CD4-positive, alpha-beta T cell treated with Interleukin-21 for 1 hour (primary cell): Measurements from ENCODE around the gene ATP4B.
"Not testable (repeated sequence)": the region's sequence is repeated elsewhere in the genome, so short reads cannot be mapped to it uniquely, and the experiment has no call there.

Experiments used
- DNase-seq: peaks from one replicate; pipeline ENCODE4 v3.0.0-alpha.2; 2020

The ATP4B gene

GRCh38 chr13:113638806-113639205 is 19.2 kb downstream of the ATP4B start:
- no peak for DNase-seq

GRCh38 chr13:113638173-113638746 is 19.7 kb downstream of the ATP4B start:
- no peak for DNase-seq

DNA sequence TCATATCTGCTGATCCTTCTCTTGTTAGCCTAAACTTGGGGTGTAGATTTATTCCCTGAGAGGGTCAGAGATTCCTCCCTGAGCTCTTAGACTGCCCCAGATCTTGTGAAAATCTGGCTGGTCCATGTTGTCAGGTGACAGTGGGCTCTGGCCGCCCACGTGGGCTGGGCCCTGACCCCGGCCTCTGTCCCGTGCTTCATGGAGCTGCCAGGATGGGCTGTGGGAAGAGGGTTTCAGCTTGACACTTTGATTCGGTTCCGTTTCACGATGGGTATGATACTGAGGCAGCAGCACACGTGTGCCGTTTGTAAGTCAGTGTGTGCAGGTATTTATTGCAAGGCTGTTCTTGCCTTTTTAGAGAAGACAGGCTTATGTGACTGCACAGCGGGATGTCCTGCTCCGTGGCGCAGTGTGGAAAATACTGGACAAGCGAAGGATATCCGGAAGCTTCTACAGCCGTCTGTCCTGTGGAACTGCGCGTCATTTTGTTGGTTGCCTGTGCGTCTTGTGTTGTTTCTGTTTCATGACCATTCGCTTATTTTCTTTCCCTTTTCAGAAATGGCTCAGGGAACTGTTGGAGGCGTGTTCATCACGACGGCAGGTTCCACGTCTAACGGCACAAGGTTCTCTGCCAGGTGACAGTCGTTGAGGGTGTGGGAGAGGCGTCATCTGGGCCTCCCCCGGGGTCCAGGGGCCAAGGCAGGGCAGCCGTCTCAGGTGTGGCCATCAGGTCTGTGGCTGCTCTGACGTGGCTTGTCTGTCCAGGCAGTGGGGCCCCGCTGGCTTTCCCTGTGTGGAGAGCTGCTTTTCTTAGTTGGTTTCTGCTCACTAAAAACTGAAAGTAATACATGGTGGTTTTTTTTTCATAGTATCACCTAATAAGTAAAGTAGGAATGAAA is 20.5 kb downstream of the ATP4B start:
- DNase-seq = no peak

- DNase-seq = no peak
Observed at GRCh38 chr13:113636266-113636963, 21.6 kb downstream of the ATP4B start.

DNA sequence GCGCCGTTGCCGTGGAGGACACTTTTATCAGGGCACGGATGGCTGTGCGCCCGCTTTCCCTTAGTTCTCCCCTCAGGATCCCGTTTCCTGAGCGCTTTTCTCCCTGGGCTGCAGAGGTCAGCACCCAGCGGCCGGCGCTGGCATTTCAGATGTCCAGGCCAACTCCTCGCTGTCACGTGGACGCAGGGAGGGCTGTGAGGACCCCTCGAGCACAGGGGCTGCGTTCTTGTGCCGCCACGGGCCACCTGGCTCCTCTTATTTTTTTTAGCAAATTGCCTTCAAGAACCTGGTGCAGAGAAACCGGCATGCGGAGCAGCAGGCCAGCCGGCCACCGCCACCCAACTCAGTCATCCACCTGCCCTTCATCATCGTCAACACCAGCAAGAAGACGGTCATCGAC is 22.3 kb downstream of the ATP4B start:
- no peak for DNase-seq

DNA sequence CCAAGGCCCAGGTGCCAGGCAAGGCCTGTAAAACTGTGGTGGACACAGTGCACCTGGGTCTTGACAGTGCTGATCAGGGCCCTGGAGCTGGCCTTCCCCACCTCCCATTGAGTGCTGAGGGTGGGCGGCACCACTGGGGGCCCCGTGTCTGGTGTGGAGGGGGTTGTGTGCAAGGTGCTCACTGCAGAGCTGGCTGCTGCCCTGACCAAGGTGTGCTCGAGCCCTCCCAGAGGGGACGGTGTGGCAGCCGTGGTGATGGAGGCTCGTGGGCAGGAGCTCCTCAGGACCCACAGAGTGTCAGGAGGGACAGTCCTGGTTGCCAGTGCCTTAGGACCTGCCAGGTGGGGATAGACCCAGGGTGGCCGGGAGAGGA is 23.0 kb downstream of the ATP4B start:
- DNase-seq = no peak

DNA sequence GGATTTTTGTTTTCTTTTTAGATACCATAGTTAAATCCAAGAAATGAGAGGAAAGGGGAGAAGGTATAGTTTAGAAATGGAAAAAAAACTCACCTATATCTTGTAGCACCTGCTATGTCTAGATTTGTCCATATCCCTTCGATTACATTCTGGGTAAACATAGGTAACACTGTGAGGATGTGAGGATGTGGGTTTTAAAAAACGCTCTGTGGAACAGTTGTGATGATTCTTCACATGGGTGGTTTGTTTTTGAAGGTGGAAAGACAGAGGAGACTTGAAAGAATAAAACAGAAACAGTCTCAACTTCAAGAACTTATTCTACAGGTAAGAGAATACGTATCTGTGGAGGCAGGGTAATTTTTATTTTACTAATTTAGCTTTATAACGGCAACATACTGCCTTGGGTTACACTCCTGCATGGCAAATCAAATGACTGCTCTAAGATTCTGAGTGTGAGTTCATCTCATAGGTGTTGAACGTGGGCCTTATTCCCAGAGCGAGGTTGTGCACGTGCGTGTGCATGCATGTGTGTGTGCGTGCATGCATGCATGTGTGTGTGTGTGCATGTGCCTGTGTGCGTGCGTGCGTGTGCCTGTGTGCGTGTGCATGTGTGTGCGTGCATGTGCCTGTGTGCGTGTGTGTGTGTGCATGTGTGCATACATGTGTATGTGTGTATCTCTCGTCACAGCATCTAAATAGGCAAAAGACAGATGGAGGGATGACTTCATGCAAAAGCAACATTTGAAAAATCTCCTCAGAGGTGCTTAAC is 23.5 kb downstream of the ATP4B start:
- DNase-seq = no peak

GRCh38 chr13:113633485-113633873 is 24.5 kb downstream of the ATP4B start:
- no peak for DNase-seq

DNA sequence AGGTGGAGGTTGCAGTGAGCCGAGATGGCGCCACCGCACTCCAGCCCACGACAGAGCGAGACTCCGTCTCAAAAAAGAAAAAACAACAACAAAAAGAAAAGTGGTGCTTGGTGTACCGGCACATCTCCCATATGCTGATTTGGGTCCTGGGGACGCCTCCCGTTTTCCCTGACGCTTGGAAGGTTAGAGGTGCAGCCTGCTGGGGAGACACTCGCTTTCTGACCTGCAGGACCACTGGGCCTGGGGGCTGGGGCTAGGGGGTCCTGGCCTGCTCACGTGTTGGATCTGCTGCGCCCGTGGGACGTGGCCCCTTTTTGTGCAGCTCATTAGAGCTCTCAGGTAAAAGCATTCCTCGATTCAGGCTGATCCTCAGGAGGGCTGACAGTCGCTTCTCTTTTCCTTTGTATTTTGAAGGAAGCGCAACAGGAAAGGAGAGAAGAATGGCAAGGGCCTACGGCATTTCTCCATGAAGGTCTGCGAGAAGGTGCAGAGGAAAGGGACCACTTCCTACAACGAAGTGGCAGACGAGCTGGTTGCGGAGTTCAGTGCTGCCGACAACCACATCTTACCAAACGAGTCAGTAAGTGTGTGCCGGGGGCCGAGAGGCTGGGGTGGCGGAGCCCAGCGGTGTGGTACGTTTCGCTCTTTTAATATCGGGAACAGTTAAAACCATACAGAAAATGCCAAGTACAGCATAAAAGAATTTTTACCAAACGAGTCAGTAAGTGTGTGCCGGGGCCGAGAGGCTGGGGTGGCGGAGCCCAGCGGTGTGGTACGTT is 25.1 kb downstream of the ATP4B start:
- no peak for DNase-seq

GRCh38 chr13:113631341-113632095 is 26.5 kb downstream of the ATP4B start:
- DNase-seq = no peak

DNA sequence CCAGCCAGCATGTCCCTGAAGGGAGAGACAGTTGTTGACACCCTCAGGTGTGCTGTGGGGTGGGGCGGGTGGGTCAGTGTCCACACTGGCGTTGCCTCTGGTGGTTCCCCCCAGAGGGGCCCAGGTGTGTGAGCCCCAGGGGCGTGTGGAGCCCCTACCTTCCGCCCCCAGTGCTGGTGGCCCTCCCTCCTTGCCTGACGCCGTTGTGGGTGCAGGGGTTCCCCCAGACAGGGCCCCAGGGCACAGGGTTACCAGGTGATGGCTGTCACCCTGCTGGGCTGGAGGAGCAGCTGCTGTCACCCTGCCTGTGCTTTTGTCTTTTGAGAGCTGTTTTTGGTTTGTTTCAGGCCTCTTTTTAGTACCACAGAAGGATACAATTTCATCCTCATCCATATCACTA is 27.2 kb downstream of the ATP4B start:
- DNase-seq = no peak

GRCh38 chr13:113630296-113630695 is 27.7 kb downstream of the ATP4B start:
- DNase-seq = no peak

DNA sequence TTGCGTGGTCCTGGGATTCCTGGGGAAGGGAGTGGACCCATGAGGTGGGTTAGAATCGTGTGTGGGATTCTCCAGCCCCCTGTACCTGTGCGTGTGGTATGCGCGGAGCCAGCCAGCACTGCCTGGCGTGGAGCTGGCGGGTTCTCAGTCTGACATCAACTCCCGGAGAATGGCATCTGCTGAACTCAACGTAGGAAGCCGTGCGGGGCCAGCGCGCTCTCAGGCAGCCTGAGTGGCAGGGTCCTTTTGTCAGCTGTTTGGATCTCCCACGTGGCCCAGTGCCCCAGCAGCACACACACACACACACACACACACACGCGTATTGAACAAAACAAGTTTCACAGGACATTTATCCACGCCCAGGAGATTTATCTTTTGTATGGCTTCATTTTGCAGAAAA is 28.1 kb downstream of the ATP4B start:
- DNase-seq = no peak

GRCh38 chr13:113628291-113629270 is 29.4 kb downstream of the ATP4B start:
- no peak for DNase-seq

- DNase-seq = no peak
Observed at GRCh38 chr13:113627136-113627535, 30.9 kb downstream of the ATP4B start.

DNA sequence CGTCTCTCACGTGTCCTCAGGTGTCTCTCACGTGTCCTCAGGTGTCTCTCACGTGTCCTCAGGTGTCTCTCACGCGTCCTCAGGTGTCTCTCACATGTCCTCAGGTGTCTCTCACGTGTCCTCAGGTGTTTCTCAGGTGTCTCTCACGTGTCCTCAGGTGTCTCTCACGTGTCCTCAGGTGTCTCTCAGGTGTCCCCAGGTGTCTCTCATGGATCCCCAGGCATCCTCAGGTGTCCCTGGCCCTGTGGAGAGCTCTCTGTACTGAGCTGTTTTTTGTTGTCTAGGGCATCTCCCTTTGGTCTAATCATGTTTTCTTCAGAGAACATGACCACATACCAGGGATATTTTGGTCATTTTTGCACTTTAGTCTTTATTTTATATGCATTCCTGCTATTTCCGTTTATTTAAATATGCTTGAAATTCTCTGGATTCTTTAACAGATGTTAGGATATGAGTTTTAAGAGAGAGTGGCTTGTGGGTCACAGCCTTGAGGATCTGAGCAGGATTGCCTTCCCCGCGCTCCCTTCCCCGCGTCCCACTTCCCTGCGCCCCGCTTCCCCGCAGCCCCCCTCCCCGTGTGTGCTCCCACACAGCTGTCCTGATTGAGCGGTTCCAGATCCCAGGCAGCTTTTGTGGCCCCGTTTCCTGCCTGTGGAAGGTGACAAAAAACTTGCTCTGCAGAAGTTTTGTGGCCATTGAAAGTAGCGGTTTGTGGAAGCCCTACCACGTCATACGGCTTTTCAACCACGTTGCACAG is 31.9 kb downstream of the ATP4B start:
- no peak for DNase-seq

DNA sequence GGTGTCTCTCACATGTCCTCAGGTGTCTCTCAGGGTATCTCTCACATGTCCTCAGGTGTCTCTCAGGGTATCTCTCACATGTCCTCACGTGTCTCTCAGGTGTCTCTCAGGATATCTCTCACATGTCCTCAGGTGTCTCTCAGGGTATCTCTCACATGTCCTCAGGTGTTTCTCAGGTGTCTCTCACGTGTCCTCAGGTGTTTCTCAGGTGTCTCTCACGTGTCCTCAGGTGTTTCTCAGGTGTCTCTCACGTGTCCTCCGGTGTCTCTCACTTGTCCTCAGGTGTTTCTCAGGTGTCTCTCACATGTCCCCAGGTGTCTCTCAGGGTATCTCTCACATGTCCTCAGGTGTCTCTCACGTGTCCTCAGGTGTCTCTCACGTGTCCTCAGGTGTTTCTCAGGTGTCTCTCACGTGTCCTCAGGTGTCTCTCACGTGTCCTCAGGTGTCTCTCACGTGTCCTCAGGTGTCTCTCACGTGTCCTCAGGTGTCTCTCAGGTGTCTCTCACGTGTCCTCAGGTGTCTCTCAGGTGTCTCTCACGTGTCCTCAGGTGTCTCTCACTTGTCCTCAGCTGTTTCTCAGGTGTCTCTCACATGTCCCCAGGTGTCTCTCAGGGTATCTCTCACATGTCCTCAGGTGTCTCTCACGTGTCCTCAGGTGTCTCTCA is 33.2 kb downstream of the ATP4B start:
- not testable (repeated sequence) for DNase-seq

DNA sequence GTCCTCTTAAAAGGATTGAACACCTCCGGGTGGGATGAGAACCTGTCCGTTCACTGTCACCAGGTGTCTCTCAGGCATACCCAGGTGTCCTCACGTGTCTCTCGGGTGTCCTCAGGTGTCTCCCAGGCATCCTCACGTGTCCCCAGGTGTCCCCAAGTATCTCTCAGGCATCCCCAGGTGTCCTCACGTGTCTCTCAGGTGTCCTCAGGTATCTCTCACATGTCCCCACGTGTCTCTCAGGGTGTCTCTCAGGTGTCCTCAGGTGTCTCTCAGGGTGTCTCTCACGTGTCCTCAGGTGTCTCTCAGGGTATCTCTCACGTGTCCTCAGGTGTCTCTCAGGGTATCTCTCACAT is 33.8 kb downstream of the ATP4B start:
- DNase-seq = no peak
